ENCODE measurements around the gene MAPKAP1.

MAPKAP1 gene

GRCh38 chr9:125745682-125746016, 38.6 kb upstream of the MAPKAP1 start:
- H3K27ac ChIP-seq, result peak overlapping the region; percentile 93
- no peak for TF ChIP-seq CTCF (conservative IDR thresholded peaks at IDR 0.05)

DNA sequence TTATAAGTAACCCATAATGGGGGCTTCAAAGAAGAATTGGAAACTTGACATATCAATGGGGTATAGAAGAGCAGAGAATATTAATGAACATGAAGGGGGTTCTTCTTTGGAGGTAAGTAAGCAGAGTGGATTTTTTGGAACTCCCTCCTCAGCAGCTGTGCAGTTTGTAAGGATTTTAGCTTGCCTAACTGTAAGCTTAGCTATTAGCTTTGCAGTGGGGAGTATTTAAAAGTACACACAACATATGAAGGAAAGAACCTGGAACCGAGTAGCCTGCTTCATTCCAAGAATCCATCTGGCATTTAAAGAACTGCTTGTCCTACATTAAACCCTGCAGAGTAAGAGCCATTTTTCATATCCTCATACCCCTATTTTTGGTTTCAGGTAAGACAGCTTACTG, 38.0 kb upstream of the MAPKAP1 start:
- no peak for TF ChIP-seq CTCF (conservative IDR thresholded peaks at IDR 0.05)

GRCh38 chr9:125744616-125745015, 37.6 kb upstream of the MAPKAP1 start:
- no peak for TF ChIP-seq CTCF (conservative IDR thresholded peaks at IDR 0.05)
- H3K27ac ChIP-seq, result no peak overlapping the region; the same call in 1 of the 2 replicates

More for the DNA sequence above, 38.0 kb upstream of the MAPKAP1 start:
- peak overlapping the region; percentile 93 for H3K27ac ChIP-seq

- no peak for TF ChIP-seq CTCF (conservative IDR thresholded peaks at IDR 0.05)
- H3K27ac ChIP-seq, result no peak overlapping the region
Measured at GRCh38 chr9:125743682-125744428, 36.8 kb upstream of the MAPKAP1 start.

DNA sequence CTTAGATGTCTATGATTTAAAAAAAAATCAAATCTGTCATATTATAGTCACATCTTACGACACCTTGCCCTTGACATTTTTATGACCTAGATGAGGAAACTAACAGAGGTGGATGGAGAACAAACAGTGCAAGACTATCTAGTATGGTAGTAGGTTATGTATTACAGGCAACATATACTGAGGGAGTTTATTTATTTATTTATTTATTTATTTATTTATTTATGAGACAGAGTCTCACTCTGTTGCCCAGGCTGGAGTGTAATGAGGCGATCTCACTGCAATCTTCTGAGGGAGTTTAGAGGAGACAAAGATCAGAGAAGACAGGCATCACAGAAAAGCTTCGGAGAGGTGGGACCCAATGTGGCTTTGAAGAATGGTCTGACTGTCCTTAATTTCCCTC, 35.6 kb upstream of the MAPKAP1 start:
- H3K27ac ChIP-seq, result no peak overlapping the region
- no peak for TF ChIP-seq CTCF (conservative IDR thresholded peaks at IDR 0.05)

DNA sequence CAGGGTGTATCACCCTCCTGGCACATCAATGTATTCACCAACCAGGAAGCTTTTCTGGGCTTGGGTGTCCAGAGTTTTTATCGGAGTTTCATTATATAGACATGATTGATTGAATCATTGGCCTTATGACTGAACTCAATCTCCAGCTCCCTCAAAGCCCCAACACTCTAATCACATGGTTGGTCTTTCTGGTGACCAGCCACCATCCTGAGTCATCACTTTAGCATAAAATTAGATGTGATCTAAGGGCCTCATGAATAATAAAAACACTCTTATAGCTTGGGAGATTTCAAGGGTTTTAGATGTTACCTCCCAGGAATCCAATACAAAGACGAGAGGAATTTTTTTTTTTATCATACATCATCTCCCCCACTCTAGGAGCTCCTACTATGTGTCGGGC, 32.4 kb upstream of the MAPKAP1 start:
- H3K27ac ChIP-seq, result no peak overlapping the region
- no peak for TF ChIP-seq CTCF (conservative IDR thresholded peaks at IDR 0.05)

GRCh38 chr9:125732562-125732961, 25.6 kb upstream of the MAPKAP1 start:
- H3K27ac ChIP-seq, result no peak overlapping the region
- no peak for TF ChIP-seq CTCF (conservative IDR thresholded peaks at IDR 0.05)

Measured in VCaP (cell line).